IMR-90 (cell line): ENCODE measurements around the gene UBE2G1. TPM values are rescaled to one million over a fixed set of nuclear protein-coding genes. Genes with fewer than 3 reads are reported as not detected.

ENCODE experiments used
- ATAC-seq: fragments of 200-7000 bp; cut with Tn5 transposase; 2 replicates; pipeline ENCODE4 v1.9.1; 2020; ENCODE audit warnings: low read depth, mild to moderate bottlenecking, moderate library complexity
- BruUV-seq: library from RNA; stranded (reverse); fragments of 400-500 nt; replicated peaks from 2 replicates; lab custom pipeline; 2021; lab: Mats Ljungman, UMichigan
- CTCF ChIA-PET: fragments of 300-600 bp; formaldehyde crosslinking; extraction: SDS; loops from one replicate; lab custom pipeline; 2021; ENCODE audit warnings: antibody characterized with exemption; lab: Yijun Ruan, JAX
- POLR2A ChIA-PET: fragments of 300-600 bp; sonication (Branson Sonifier 250); formaldehyde crosslinking; loops from one replicate; lab custom pipeline; 2022; ENCODE audit warnings: antibody characterized with exemption; ENCODE audit not compliant: unreplicated experiment; lab: Charles Lee
- DNase-seq: peaks from one replicate; pipeline ENCODE4 v3.0.0; 2013
- H2AFZ ChIP-seq: replicated peaks from 2 replicates; pipeline ENCODE3; 2013; ENCODE audit warnings: low read length, mild to moderate bottlenecking; ENCODE audit not compliant: poor library complexity
- H2AK5ac ChIP-seq: 2 replicates; pipeline ENCODE4 v1.6.1; 2013; ENCODE audit warnings: low read depth, low read length, inconsistent platforms
- H2AK9ac ChIP-seq: replicated peaks from 2 replicates; pipeline ENCODE3; 2013; ENCODE audit warnings: mild to moderate bottlenecking, low read depth, low read length, moderate library complexity; ENCODE audit not compliant: poor library complexity
- H2BK120ac ChIP-seq: 2 replicates; pipeline ENCODE4 v1.6.1; 2013; ENCODE audit warnings: low read depth, low read length, inconsistent platforms
- H2BK15ac ChIP-seq: 3 replicates; pipeline ENCODE4 v1.6.1; 2013; ENCODE audit warnings: low read depth, low read length, inconsistent platforms
- H2BK20ac ChIP-seq: 2 replicates; pipeline ENCODE4 v1.6.1; 2013; ENCODE audit warnings: low read depth, mild to moderate bottlenecking, inconsistent platforms, low read length, moderate library complexity
- H2BK5ac ChIP-seq: 2 replicates; pipeline ENCODE4 v1.6.1; 2013; ENCODE audit warnings: mild to moderate bottlenecking, low read depth, low read length, inconsistent platforms; ENCODE audit not compliant: poor library complexity, severe bottlenecking
- H3K14ac ChIP-seq: replicated peaks from 2 replicates; pipeline ENCODE4 v1.6.1; 2013; ENCODE audit warnings: low read depth, low read length, inconsistent platforms
- H3K18ac ChIP-seq: 2 replicates; pipeline ENCODE4 v1.6.1; 2013; ENCODE audit warnings: low read depth, low read length, control low read depth
- H3K23ac ChIP-seq: 2 replicates; pipeline ENCODE4 v1.6.1; 2013; ENCODE audit warnings: low read depth, low read length, inconsistent platforms
- H3K27ac ChIP-seq: 2 replicates; pipeline ENCODE4 v1.5.1; 2013; ENCODE audit warnings: mild to moderate bottlenecking, control low read depth, low read length; ENCODE audit not compliant: insufficient read depth
- H3K27me3 ChIP-seq: 2 replicates; pipeline ENCODE4 v1.6.1; 2013; ENCODE audit warnings: low read length; ENCODE audit not compliant: control insufficient read depth, insufficient read depth
- H3K36me3 ChIP-seq: 2 replicates; pipeline ENCODE4 v1.6.1; 2013; ENCODE audit warnings: low read length, mixed read lengths; ENCODE audit not compliant: control insufficient read depth, insufficient read depth
- H3K4ac ChIP-seq: 2 replicates; pipeline ENCODE4 v1.6.1; 2013; ENCODE audit warnings: low read depth, low read length, inconsistent platforms
- H3K4me1 ChIP-seq: 2 replicates; pipeline ENCODE4 v1.6.1; 2013; ENCODE audit warnings: low read length, mixed read lengths; ENCODE audit not compliant: control insufficient read depth, insufficient read depth
- H3K4me2 ChIP-seq: 2 replicates; pipeline ENCODE4 v1.6.1; 2013; ENCODE audit warnings: low read depth, mild to moderate bottlenecking, control low read depth, low read length, moderate library complexity
- H3K4me3 ChIP-seq: 2 replicates; pipeline ENCODE4 v1.5.1; 2013; ENCODE audit warnings: low read depth, mild to moderate bottlenecking, control low read depth, low read length, moderate library complexity; ENCODE audit not compliant: insufficient read depth
- H3K56ac ChIP-seq: 2 replicates; pipeline ENCODE4 v1.6.1; 2013; ENCODE audit warnings: low read length, inconsistent platforms; ENCODE audit not compliant: insufficient read depth; ENCODE audit errors: extremely low read depth
- H3K79me1 ChIP-seq, 2 experiments: 2 replicates each; pipeline ENCODE4 v1.6.1; 2013; ENCODE audit warnings: low read length in 2 of 2, inconsistent platforms in 1 of 2, low read depth in 1 of 2
- H3K9ac ChIP-seq: 2 replicates; pipeline ENCODE4 v1.6.1; 2013; ENCODE audit warnings: low read depth, low read length, control low read depth
- H3K9me1 ChIP-seq: 2 replicates; pipeline ENCODE4 v1.6.1; 2013; ENCODE audit warnings: low read length, inconsistent platforms; ENCODE audit not compliant: insufficient read depth
- H3K9me3 ChIP-seq: 2 replicates; pipeline ENCODE4 v1.6.1; 2013; ENCODE audit warnings: low read length; ENCODE audit not compliant: control insufficient read depth, insufficient read depth
- H4K20me1 ChIP-seq: 2 replicates; pipeline ENCODE4 v1.6.1; 2013; ENCODE audit warnings: low read length, inconsistent platforms; ENCODE audit not compliant: insufficient read depth
- H4K5ac ChIP-seq: 2 replicates; pipeline ENCODE4 v1.6.1; 2013; ENCODE audit warnings: mild to moderate bottlenecking, low read depth, low read length, control low read depth
- H4K8ac ChIP-seq, 2 experiments: 2 replicates each; pipeline ENCODE4 v1.6.1; 2013; ENCODE audit warnings: low read depth in 2 of 2, low read length in 2 of 2, control low read depth in 1 of 2, inconsistent platforms in 1 of 2
- H4K91ac ChIP-seq: 2 replicates; pipeline ENCODE4 v1.6.1; 2013; ENCODE audit warnings: low read depth, low read length, inconsistent platforms; ENCODE audit not compliant: insufficient read depth
- BHLHE40 ChIP-seq: fragments of 150-350 bp; IDR thresholded peaks from 2 replicates; pipeline ENCODE4 v1.6.1; 2016; ENCODE audit warnings: mild to moderate bottlenecking, low read depth, low read length
- CEBPB ChIP-seq: IDR thresholded peaks from 2 replicates; pipeline ENCODE4 v1.6.1; 2012; ENCODE audit warnings: low read depth, low read length, improper control_type of control experiment
- CHD1 ChIP-seq: IDR thresholded peaks from 2 replicates; pipeline ENCODE4 v1.6.1; 2012; ENCODE audit warnings: low read depth, low read length, improper control_type of control experiment
- FOS ChIP-seq: fragments of 150-350 bp; IDR thresholded peaks from 2 replicates; pipeline ENCODE4 v1.6.1; 2016; ENCODE audit warnings: low read depth, low read length
- MAFK ChIP-seq: IDR thresholded peaks from 2 replicates; pipeline ENCODE4 v1.6.1; 2012; ENCODE audit warnings: low read depth, low read length, improper control_type of control experiment
- MAZ ChIP-seq: IDR thresholded peaks from 2 replicates; pipeline ENCODE4 v1.6.1; 2012; ENCODE audit warnings: low read depth, mild to moderate bottlenecking, low read length, improper control_type of control experiment, moderate library complexity, borderline replicate concordance
- MXI1 ChIP-seq: IDR thresholded peaks from 2 replicates; pipeline ENCODE4 v1.6.1; 2012; ENCODE audit warnings: low read depth, mild to moderate bottlenecking, low read length, moderate library complexity, borderline replicate concordance
- NFE2L2 ChIP-seq: fragments of 150-350 bp; IDR thresholded peaks from 2 replicates; pipeline ENCODE4 v1.6.1; 2016; ENCODE audit warnings: low read depth, mild to moderate bottlenecking, low read length
- POLR2A ChIP-seq: IDR thresholded peaks from 2 replicates; pipeline ENCODE4 v1.6.1; 2012; ENCODE audit warnings: mild to moderate bottlenecking, low read depth, low read length
- RAD21 ChIP-seq: IDR thresholded peaks from 2 replicates; pipeline ENCODE4 v1.6.1; 2012; ENCODE audit warnings: low read length, improper control_type of control experiment
- RCOR1 ChIP-seq: IDR thresholded peaks from 2 replicates; pipeline ENCODE4 v1.6.1; 2012; ENCODE audit warnings: mild to moderate bottlenecking, low read length, improper control_type of control experiment; ENCODE audit not compliant: insufficient replicate concordance
- RFX5 ChIP-seq: IDR thresholded peaks from 2 replicates; pipeline ENCODE4 v1.8.0; 2012; ENCODE audit warnings: low read depth, mild to moderate bottlenecking, low read length, moderate library complexity
- SMC3 ChIP-seq: fragments of 150-350 bp; IDR thresholded peaks from 2 replicates; pipeline ENCODE4 v1.6.1; 2016; ENCODE audit warnings: low read depth, mild to moderate bottlenecking, antibody characterized with exemption, low read length, moderate library complexity
- WGBS, 2 experiments: methylation state at CpG; one replicate each; pipeline versions ENCODE4 v1.1.5 to v1.1.7; 2013; ENCODE audit warnings: missing lambda C conversion rate in 2 of 2; ENCODE audit not compliant: insufficient read length in 1 of 2; ENCODE audit errors: extremely low coverage in 2 of 2; 5-methylcytosine and 5-hydroxymethylcytosine counted together
- dilution Hi-C: fragments of 300-500 bp; cut with HindIII; formaldehyde crosslinking; loops from one replicate; pipeline ENCODE4 v1.14.3; 2018; ENCODE audit warnings: low sequenced_read_pairs; ENCODE audit not compliant: unreplicated experiment
- in situ Hi-C: fragments of 300-500 bp; cut with MboI; formaldehyde crosslinking; loops from 3 replicates; pipeline ENCODE4 v1.14.3; 2019; ENCODE audit warnings: low sequenced_read_pairs, inconsistent platforms, mixed read lengths
- intact Hi-C: fragments of 100-400 bp; cut with micrococcal nuclease; formaldehyde crosslinking; loops from 2 replicates; pipeline ENCODE4 v1.10.0; 2022
- polyA plus RNA-seq, 3 experiments: library from polyadenylated mRNA; depleted of rRNA; stranded (reverse); fragments of >200 nt; gene quantifications; 2 replicates each; pipeline ENCODE4 v1.2.3, GENCODE V29; 2012; ENCODE audit warnings: low replicate concordance in 1 of 3
- total RNA-seq: library from RNA; depleted of rRNA; stranded (reverse); fragments of >200 nt; gene quantifications from 2 replicates; pipeline ENCODE4 v1.2.3, GENCODE V29; 2012
- TF ChIP-seq, protein P1 (sequence below): fragments of 150-350 bp; IDR thresholded peaks from 2 replicates; pipeline ENCODE4 v1.6.1; 2017; ENCODE audit warnings: mild to moderate bottlenecking, antibody characterized with exemption, low read length, low read depth
- TF ChIP-seq, protein P2 (sequence below): conservative IDR thresholded peaks from 2 replicates; pipeline ENCODE4 v1.5.1; 2012; ENCODE audit warnings: mild to moderate bottlenecking, low read depth, low read length, improper control_type of control experiment
- TF ChIP-seq, protein P3 (sequence below): fragments of 150-350 bp; IDR thresholded peaks from 2 replicates; pipeline ENCODE4 v1.6.1; 2016; ENCODE audit warnings: low read depth, mild to moderate bottlenecking, low read length, moderate library complexity, borderline replicate concordance

The UBE2G1 gene
- total and polyA plus RNA-seq, 2 of the 4 experiments (the other 2 are of a cell fraction): 26.3 to 26.6 TPM

DNA sequence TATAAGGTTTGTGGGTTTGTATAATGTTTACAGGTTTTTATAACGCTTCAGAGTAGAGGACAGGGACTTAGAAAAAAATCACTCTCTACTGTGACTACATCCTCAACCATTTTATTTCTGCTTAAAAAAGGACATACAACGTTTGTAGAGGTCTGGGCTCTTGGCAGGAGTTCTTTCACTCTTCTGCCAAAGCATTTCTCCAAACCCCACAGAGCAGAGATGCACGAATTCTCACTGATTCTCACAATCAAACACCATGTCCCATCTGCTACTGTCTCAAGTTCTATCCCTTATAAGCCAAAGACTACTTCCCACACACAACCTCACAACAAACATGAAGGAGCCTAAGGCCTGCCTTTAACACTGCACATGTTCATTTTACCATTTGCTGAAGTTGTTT lies 95.7 kb downstream of the UBE2G1 start:
- no peak for ATAC-seq
- no peak overlapping the region for H2AK9ac ChIP-seq
- DNase-seq: no peak
- dilution Hi-C loops (no loop called here), in situ Hi-C loops (no loop called here), intact Hi-C loops (no loop called here)
- WGBS, 2 experiments: no CpG with 5 or more reads among the region's 3 CpGs
- H3K9ac ChIP-seq: no peak overlapping the region
- H3K79me1 ChIP-seq: peaks cover 14 to 36% of the 10 kb centered on the region in 2 experiments
- no peak overlapping the region for H3K23ac ChIP-seq
- no peaks in the 10 kb centered on the region for H3K27me3 ChIP-seq
- no peak overlapping the region for H4K8ac ChIP-seq
- ChIA-PET POLR2A (no interaction called here), CTCF (no interaction called here)
- peaks cover 5% of the 10 kb centered on the region; the same call in 1 of the 2 replicates for H3K9me1 ChIP-seq
- no peaks in the 10 kb centered on the region for H3K9me3 ChIP-seq
- no peak overlapping the region for H3K4me2 ChIP-seq
- no peak for TF ChIP-seq POLR2A
- no peak for TF ChIP-seq RCOR1
- no peak for TF ChIP-seq RFX5
- no peak for TF ChIP-seq FOS
- TF ChIP-seq, protein P1, sequence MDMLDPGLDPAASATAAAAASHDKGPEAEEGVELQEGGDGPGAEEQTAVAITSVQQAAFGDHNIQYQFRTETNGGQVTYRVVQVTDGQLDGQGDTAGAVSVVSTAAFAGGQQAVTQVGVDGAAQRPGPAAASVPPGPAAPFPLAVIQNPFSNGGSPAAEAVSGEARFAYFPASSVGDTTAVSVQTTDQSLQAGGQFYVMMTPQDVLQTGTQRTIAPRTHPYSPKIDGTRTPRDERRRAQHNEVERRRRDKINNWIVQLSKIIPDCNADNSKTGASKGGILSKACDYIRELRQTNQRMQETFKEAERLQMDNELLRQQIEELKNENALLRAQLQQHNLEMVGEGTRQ: no peak
- no peak for TF ChIP-seq RAD21
- TF ChIP-seq, protein P2, sequence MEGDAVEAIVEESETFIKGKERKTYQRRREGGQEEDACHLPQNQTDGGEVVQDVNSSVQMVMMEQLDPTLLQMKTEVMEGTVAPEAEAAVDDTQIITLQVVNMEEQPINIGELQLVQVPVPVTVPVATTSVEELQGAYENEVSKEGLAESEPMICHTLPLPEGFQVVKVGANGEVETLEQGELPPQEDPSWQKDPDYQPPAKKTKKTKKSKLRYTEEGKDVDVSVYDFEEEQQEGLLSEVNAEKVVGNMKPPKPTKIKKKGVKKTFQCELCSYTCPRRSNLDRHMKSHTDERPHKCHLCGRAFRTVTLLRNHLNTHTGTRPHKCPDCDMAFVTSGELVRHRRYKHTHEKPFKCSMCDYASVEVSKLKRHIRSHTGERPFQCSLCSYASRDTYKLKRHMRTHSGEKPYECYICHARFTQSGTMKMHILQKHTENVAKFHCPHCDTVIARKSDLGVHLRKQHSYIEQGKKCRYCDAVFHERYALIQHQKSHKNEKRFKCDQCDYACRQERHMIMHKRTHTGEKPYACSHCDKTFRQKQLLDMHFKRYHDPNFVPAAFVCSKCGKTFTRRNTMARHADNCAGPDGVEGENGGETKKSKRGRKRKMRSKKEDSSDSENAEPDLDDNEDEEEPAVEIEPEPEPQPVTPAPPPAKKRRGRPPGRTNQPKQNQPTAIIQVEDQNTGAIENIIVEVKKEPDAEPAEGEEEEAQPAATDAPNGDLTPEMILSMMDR: no peak
- TF ChIP-seq SMC3: no peak
- no peak for TF ChIP-seq MXI1
- TF ChIP-seq, protein P3, sequence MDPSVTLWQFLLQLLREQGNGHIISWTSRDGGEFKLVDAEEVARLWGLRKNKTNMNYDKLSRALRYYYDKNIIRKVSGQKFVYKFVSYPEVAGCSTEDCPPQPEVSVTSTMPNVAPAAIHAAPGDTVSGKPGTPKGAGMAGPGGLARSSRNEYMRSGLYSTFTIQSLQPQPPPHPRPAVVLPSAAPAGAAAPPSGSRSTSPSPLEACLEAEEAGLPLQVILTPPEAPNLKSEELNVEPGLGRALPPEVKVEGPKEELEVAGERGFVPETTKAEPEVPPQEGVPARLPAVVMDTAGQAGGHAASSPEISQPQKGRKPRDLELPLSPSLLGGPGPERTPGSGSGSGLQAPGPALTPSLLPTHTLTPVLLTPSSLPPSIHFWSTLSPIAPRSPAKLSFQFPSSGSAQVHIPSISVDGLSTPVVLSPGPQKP: no peak
- no peak for TF ChIP-seq MAZ
- no peak for TF ChIP-seq NFE2L2
- no peak for TF ChIP-seq BHLHE40
- no peak for TF ChIP-seq CHD1
- TF ChIP-seq MAFK: no peak
- no peak for TF ChIP-seq CEBPB
- H4K5ac ChIP-seq: no peak overlapping the region
- H2BK5ac ChIP-seq: no peak overlapping the region
- no peak overlapping the region for H2BK120ac ChIP-seq
- no peak overlapping the region for H2BK15ac ChIP-seq
- H4K20me1 ChIP-seq: peaks cover 3% of the 10 kb centered on the region; the same call in 1 of the 2 replicates
- no peaks in the 10 kb centered on the region for H3K4me1 ChIP-seq
- peaks cover 13% of the 10 kb centered on the region for H3K36me3 ChIP-seq
- no peak overlapping the region for H2BK20ac ChIP-seq
- H2AFZ ChIP-seq: no peak overlapping the region
- H3K4ac ChIP-seq: no peak overlapping the region
- H3K27ac ChIP-seq: no peak overlapping the region
- no peak overlapping the region for H3K18ac ChIP-seq
- H3K14ac ChIP-seq: no peak overlapping the region
- no peak overlapping the region for H4K91ac ChIP-seq
- H2AK5ac ChIP-seq: no peak overlapping the region
- no TSS peak for BruUV-seq
- no peak overlapping the region for H3K56ac ChIP-seq
- H3K4me3 ChIP-seq: no peak overlapping the region
